Measurements from ENCODE around the gene MED13. TPM values are rescaled to one million over a fixed set of nuclear protein-coding genes. Genes with fewer than 3 reads are reported as not detected.
A peak's percentile ranks its signal among the peaks of the same experiment; 100 is the strongest.

Gene MED13
- total RNA-seq, 1 experiment from 2014 or later, result 49.4 TPM

- intact Hi-C loops (cut with micrococcal nuclease; ENCODE audit: unreplicated experiment), result no loop called here
- no peak for TF ChIP-seq EZH2 (IDR thresholded peaks at IDR 0.05; ENCODE audit: low read depth)
- TF ChIP-seq, protein P1, sequence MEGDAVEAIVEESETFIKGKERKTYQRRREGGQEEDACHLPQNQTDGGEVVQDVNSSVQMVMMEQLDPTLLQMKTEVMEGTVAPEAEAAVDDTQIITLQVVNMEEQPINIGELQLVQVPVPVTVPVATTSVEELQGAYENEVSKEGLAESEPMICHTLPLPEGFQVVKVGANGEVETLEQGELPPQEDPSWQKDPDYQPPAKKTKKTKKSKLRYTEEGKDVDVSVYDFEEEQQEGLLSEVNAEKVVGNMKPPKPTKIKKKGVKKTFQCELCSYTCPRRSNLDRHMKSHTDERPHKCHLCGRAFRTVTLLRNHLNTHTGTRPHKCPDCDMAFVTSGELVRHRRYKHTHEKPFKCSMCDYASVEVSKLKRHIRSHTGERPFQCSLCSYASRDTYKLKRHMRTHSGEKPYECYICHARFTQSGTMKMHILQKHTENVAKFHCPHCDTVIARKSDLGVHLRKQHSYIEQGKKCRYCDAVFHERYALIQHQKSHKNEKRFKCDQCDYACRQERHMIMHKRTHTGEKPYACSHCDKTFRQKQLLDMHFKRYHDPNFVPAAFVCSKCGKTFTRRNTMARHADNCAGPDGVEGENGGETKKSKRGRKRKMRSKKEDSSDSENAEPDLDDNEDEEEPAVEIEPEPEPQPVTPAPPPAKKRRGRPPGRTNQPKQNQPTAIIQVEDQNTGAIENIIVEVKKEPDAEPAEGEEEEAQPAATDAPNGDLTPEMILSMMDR (conservative IDR thresholded peaks at IDR 0.05), result no peak
- Histone ChIP-seq H3K36me3 (ENCODE audit: low read depth) (no peaks in the 10 kb centered on the region), H3K79me2 (ENCODE audit: low read depth) (no peaks in the 10 kb centered on the region), H3K4me1 (replicated peaks; ENCODE audit: insufficient read depth) (peaks cover 19% of the 10 kb centered on the region), H3K27me3 (ENCODE audit: insufficient read depth, low read depth) (no peaks in the 10 kb centered on the region), H3K4me3 (no peak overlapping the region), H3K27ac (peak overlapping the region; percentile 41), H3F3A (ENCODE audit: insufficient read depth, low read depth) (peaks cover 10% of the 10 kb centered on the region; the same call in 1 of the 2 replicates), H2AFZ (no peak overlapping the region), H3K9me2 (ENCODE audit: insufficient read depth) (no peaks in the 10 kb centered on the region), H3K9me3 (ENCODE audit: insufficient read depth, low read depth) (no peaks in the 10 kb centered on the region), H3K4me2 (peak overlapping the region; percentile 9; the same call in 1 of the 2 replicates), H4K20me1 (ENCODE audit: insufficient read depth) (no peaks in the 10 kb centered on the region)
- DNase-seq, result peak; percentile 30 to 83
- ChIA-PET POLR2A (ENCODE audit: unreplicated experiment) (interaction anchor here (0.5 kb wide), 1 partner anchor 18 kb away, joined by 8 read pairs; no protein-coding TSS in a partner anchor), CTCF (interaction anchor here (0.6 kb wide), 1 partner anchor 31 kb away, joined by 3 read pairs; no protein-coding TSS in a partner anchor)
- no TSS peak for BruUV-seq (replicated peaks)
Measured at GRCh38 chr17:62093188-62094155, 28.4 kb upstream of the MED13 start.

DNA sequence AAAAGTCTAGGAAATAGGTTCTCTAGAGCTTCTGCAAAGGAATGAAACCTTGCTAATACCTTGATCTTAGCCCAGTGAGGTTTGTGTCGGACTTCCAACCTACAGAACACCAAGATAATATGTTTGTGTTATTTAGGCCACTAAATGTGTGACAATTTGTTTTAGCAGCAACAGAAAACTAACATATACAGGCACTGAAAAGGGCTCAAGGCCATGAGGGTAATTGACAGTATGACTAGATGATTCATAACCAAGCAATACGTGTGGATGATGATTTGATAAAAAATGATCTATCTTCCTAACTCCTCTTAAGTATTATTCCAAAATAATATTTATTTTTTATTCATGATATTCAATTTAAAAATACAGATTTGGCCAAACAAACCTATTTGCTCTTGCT lies 27.7 kb upstream of the MED13 start:
- intact Hi-C loops (cut with micrococcal nuclease; ENCODE audit: unreplicated experiment), result no loop called here
- Histone ChIP-seq H3K36me3 (ENCODE audit: low read depth) (no peaks in the 10 kb centered on the region), H3K9me2 (ENCODE audit: insufficient read depth) (no peaks in the 10 kb centered on the region), H3F3A (ENCODE audit: insufficient read depth, low read depth) (peaks cover 10% of the 10 kb centered on the region; the same call in 1 of the 2 replicates), H4K20me1 (ENCODE audit: insufficient read depth) (no peaks in the 10 kb centered on the region), H3K27ac (peak overlapping the region; percentile 41; the same call in 1 of the 2 replicates), H2AFZ (no peak overlapping the region), H3K4me1 (replicated peaks; ENCODE audit: insufficient read depth) (peaks cover 19% of the 10 kb centered on the region), H3K79me2 (ENCODE audit: low read depth) (no peaks in the 10 kb centered on the region), H3K4me3 (no peak overlapping the region), H3K27me3 (ENCODE audit: insufficient read depth, low read depth) (no peaks in the 10 kb centered on the region), H3K4me2 (0 out of 2 replicates have a peak overlapping the region, but pooled peaks have one; percentile 4), H3K9me3 (ENCODE audit: insufficient read depth, low read depth) (no peaks in the 10 kb centered on the region)
- CTCF ChIA-PET, result no interaction called here
- POLR2A ChIA-PET (ENCODE audit: unreplicated experiment), result no interaction called here
- DNase-seq, result no peak
- BruUV-seq (replicated peaks), result no TSS peak
- TF ChIP-seq, protein P1 (conservative IDR thresholded peaks at IDR 0.05), result no peak
- no peak for TF ChIP-seq EZH2 (IDR thresholded peaks at IDR 0.05; ENCODE audit: low read depth)

DNA sequence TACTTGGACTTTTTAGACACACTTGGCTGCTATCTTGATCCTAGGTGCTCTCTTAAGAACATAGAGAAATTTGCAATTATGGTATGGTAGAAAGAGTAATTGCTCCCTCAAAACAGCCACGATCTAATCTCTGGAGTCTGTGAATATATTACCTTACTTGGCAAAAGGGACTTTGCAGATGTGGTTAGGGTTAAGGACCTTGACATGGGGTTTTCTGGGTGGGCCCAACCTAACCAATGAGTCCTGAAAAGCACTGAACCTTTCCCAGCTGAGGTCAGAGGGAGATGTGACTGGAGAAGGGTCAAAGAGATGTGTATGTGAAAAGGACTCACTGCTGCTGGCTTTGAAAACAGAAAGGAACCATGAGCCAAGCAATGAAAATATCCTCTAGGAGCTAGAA lies 26.7 kb upstream of the MED13 start:
- ChIA-PET POLR2A (ENCODE audit: unreplicated experiment) (no interaction called here), CTCF (no interaction called here)
- Histone ChIP-seq H3K4me2 (no peak overlapping the region), H3K36me3 (ENCODE audit: low read depth) (no peaks in the 10 kb centered on the region), H4K20me1 (ENCODE audit: insufficient read depth) (no peaks in the 10 kb centered on the region), H2AFZ (no peak overlapping the region), H3K4me1 (replicated peaks; ENCODE audit: insufficient read depth) (peaks cover 19% of the 10 kb centered on the region), H3K79me2 (ENCODE audit: low read depth) (no peaks in the 10 kb centered on the region), H3K9me2 (ENCODE audit: insufficient read depth) (no peaks in the 10 kb centered on the region), H3K4me3 (no peak overlapping the region), H3F3A (ENCODE audit: insufficient read depth, low read depth) (peaks cover 10% of the 10 kb centered on the region; the same call in 1 of the 2 replicates), H3K27me3 (ENCODE audit: insufficient read depth, low read depth) (no peaks in the 10 kb centered on the region), H3K9me3 (ENCODE audit: insufficient read depth, low read depth) (no peaks in the 10 kb centered on the region), H3K27ac (no peak overlapping the region)
- TF ChIP-seq EZH2 (IDR thresholded peaks at IDR 0.05; ENCODE audit: low read depth), result no peak
- TF ChIP-seq, protein P1 (conservative IDR thresholded peaks at IDR 0.05), result no peak
- intact Hi-C loops (cut with micrococcal nuclease; ENCODE audit: unreplicated experiment), result no loop called here
- BruUV-seq (replicated peaks), result no TSS peak
- no peak for DNase-seq

Data from PC-9 (cell line).